GM23248 (cell line): Measurements from ENCODE around the gene TCEA2. TPM values are rescaled to one million over a fixed set of nuclear protein-coding genes. Genes with fewer than 3 reads are reported as not detected.

Source experiments
- DNase-seq: peaks from one replicate; pipeline ENCODE4 v3.0.0-alpha.2; 2015
- H2AFZ ChIP-seq: fragments of 200-600 bp; sonication (generic); 2 replicates; pipeline ENCODE4 v1.6.1; 2016; ENCODE audit warnings: antibody characterized with exemption
- H3F3A ChIP-seq: fragments of 200-600 bp; sonication (generic); 2 replicates; pipeline ENCODE4 v1.6.1; 2016; ENCODE audit warnings: mild to moderate bottlenecking, antibody characterized with exemption, mixed run types; ENCODE audit not compliant: insufficient read depth
- H3K27ac ChIP-seq: fragments of 200-600 bp; sonication (generic); 2 replicates; pipeline ENCODE4 v1.5.1; 2016; ENCODE audit warnings: mild to moderate bottlenecking
- H3K27me3 ChIP-seq: fragments of 200-600 bp; sonication (generic); replicated peaks from 2 replicates; pipeline ENCODE4 v1.6.1; 2016; ENCODE audit warnings: mild to moderate bottlenecking; ENCODE audit not compliant: insufficient read depth
- H3K36me3 ChIP-seq: fragments of 200-600 bp; sonication (generic); 2 replicates; pipeline ENCODE4 v1.6.1; 2016; ENCODE audit warnings: low read depth, mild to moderate bottlenecking
- H3K4me1 ChIP-seq: fragments of 200-600 bp; sonication (generic); 2 replicates; pipeline ENCODE4 v1.6.1; 2016; ENCODE audit warnings: mild to moderate bottlenecking; ENCODE audit not compliant: insufficient read depth
- H3K4me2 ChIP-seq: fragments of 200-600 bp; sonication (generic); one replicate; pipeline ENCODE4 v1.6.1; 2016; ENCODE audit warnings: mild to moderate bottlenecking; ENCODE audit not compliant: unreplicated experiment
- H3K4me3 ChIP-seq: fragments of 200-600 bp; sonication (generic); 2 replicates; pipeline ENCODE4 v1.5.1; 2016; ENCODE audit warnings: mild to moderate bottlenecking
- H3K79me2 ChIP-seq: fragments of 200-600 bp; sonication (generic); 2 replicates; pipeline ENCODE4 v1.6.1; 2016; ENCODE audit warnings: mild to moderate bottlenecking; ENCODE audit not compliant: insufficient read depth
- H3K9ac ChIP-seq: fragments of 200-600 bp; sonication (generic); 2 replicates; pipeline ENCODE4 v1.6.1; 2016; ENCODE audit warnings: mild to moderate bottlenecking
- H3K9me2 ChIP-seq: fragments of 200-600 bp; sonication (generic); 2 replicates; pipeline ENCODE4 v1.6.1; 2016; ENCODE audit warnings: mixed run types, mild to moderate bottlenecking, moderate library complexity; ENCODE audit not compliant: insufficient read depth
- H3K9me3 ChIP-seq: fragments of 200-600 bp; sonication (generic); one replicate; pipeline ENCODE4 v1.6.1; 2017; ENCODE audit warnings: low read depth
- H4K20me1 ChIP-seq: fragments of 200-600 bp; sonication (generic); 2 replicates; pipeline ENCODE4 v1.6.0; 2016; ENCODE audit not compliant: insufficient read depth
- EZH2 ChIP-seq: fragments of 200-600 bp; sonication (generic); IDR thresholded peaks from 2 replicates; pipeline ENCODE4 v1.6.1; 2018; ENCODE audit warnings: antibody characterized with exemption, mild to moderate bottlenecking; ENCODE audit not compliant: insufficient read depth, poor library complexity, severe bottlenecking
- EZH2phosphoT487 ChIP-seq: fragments of 200-600 bp; sonication (generic); IDR thresholded peaks from 2 replicates; pipeline ENCODE4 v1.6.1; 2018; ENCODE audit warnings: antibody characterized with exemption, moderate library complexity, mild to moderate bottlenecking, low read depth; ENCODE audit not compliant: insufficient read depth
- WGBS, 2 experiments: methylation state at CpG; one replicate each; pipeline ENCODE4 v1.1.6; 2015 to 2017; ENCODE audit warnings: low lambda C conversion rate in 2 of 2, low coverage in 1 of 2; ENCODE audit errors: missing lambda C conversion rate in 2 of 2; 5-methylcytosine and 5-hydroxymethylcytosine counted together
- in situ Hi-C: fragments of 300-500 bp; cut with MboI; formaldehyde crosslinking; loops from 2 replicates; pipeline ENCODE4 v1.15.0; 2020
- polyA plus RNA-seq: library from polyadenylated mRNA; unstranded; fragments of >200 nt; fragmentation: Nextera tagmentation; extraction: Ambion mirVana; gene quantifications from 2 replicates; pipeline ENCODE4 v1.2.1, GENCODE V29; 2016
- total RNA-seq: library from RNA; depleted of rRNA; stranded (reverse); fragments of >200 nt; shearing (Covaris generic); gene quantifications from 2 replicates; pipeline ENCODE4 v1.2.3, GENCODE V29; 2014

TCEA2 gene
- total and polyA plus RNA-seq, 2 experiments from 2014 or later, result 34.3 to 70.7 TPM

DNA sequence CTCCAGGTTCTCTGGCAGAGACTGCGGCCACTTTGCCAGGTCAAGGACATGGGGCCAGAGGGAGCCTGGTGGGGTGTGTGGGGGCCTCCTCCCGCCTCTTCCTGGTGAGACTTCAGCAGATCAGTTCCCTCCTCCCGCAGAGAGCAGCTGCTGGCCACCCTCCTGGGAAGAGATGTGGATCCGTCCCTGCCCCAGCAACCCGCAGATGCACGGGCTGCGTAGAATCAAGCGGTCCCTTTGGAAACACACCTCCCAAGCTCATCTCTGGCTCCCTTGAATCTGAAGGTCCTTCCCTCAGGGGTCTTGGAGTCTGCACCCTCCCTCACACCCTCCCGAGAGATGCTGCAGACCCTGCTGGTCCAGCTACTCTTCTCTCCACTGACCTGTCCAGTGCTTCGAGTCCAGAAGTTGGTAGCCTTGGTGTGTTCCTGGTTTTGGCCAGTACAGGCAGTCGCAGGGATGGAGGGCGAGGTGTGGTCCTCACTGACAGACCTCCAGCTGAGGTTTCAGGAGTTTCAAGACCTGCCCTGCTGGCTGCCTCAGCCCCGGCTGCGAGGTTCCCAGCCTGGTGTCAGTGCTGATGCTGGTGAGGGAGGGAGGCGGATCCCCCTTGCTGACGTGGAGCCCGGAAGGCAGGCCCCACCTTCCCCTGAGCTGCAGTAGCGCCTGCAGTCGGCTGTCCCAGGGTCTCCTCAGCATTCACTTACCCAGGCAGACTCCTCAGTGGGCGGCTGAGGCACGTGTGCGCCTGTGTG is 44.2 kb downstream of the TCEA2 start, which contains the start of gene NPBWR2:
Gene NPBWR2 (minus strand): TSS at position 585 of the 755 bp plus-strand sequence. CDS start 734 bp downstream, outside the sequence.
- WGBS, 2 experiments, result 57 to 63% methylated on average over 17 to 22 of the region's 22 CpGs
- H2AFZ ChIP-seq, result no peak within 1 kb of the TSS
- H3K79me2 ChIP-seq, result no peaks in the 10 kb centered on the region
- no peak within 1 kb of the TSS for H3K4me3 ChIP-seq
- DNase-seq, result no peak
- H3K9me2 ChIP-seq, result no peaks in the 10 kb centered on the region
- no peaks in the 10 kb centered on the region for H3K36me3 ChIP-seq
- in situ Hi-C loops, result no loop called here
- TF ChIP-seq EZH2 (no peak), EZH2phosphoT487 (no peak)
- H3K9ac ChIP-seq, result no peak within 1 kb of the TSS
- no peak within 1 kb of the TSS for H3K4me2 ChIP-seq
- H3K27ac ChIP-seq, result no peak within 1 kb of the TSS
- H4K20me1 ChIP-seq, result no peaks in the 10 kb centered on the region
- no peaks in the 10 kb centered on the region for H3K4me1 ChIP-seq
- peaks cover 15% of the 10 kb centered on the region for H3K27me3 ChIP-seq
- H3K9me3 ChIP-seq, result no peaks in the 10 kb centered on the region
- H3F3A ChIP-seq, result no peaks in the 10 kb centered on the region

DNA sequence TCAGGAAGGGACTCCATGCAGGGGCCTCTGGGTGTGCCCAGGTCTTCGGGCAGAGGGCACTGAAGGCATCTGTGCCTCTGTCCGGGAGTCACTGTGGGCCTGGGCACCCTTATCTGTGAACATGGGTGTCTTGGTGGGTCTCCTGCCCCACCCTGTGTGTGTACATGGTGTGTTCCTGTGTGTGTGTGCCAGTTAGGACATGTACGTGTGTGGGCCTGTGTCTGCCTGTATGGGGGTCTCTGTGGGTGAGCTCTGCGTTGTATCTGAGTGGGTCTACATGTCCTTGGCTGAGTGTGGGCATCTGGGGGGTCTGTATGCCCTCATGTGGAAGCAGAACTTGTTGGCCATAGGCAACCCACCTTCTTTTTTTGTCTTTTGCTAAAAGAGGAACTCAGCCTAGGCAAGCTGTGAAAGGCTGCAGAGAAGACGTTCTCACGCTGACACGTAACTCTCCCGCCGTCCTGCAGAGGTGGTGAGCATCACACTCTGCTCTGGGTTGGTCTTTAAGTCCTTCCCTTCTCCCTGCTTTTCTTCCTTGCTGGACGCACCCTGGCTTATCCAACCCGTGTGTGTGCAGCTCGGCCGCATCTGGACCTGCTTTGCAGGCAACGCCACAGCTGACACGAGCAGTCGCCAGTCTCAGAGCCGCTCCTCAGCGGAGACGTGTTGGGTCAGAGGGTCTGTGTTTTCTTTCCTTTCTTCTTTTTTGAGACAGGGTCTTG is 44.9 kb downstream of the TCEA2 start:
- Histone ChIP-seq H3K27me3 (peaks cover 9% of the 10 kb centered on the region), H3K9ac (no peak overlapping the region), H3K9me2 (no peaks in the 10 kb centered on the region), H3K4me1 (no peaks in the 10 kb centered on the region), H3K27ac (no peak overlapping the region), H4K20me1 (no peaks in the 10 kb centered on the region), H3K9me3 (no peaks in the 10 kb centered on the region), H2AFZ (no peak overlapping the region), H3K79me2 (no peaks in the 10 kb centered on the region), H3F3A (no peaks in the 10 kb centered on the region), H3K4me3 (no peak overlapping the region), H3K4me2 (no peak overlapping the region), H3K36me3 (no peaks in the 10 kb centered on the region)
- in situ Hi-C loops, result no loop called here
- no peak for DNase-seq
- WGBS, 2 experiments, result 46 to 48% methylated on average over 19 of the region's 19 CpGs
- TF ChIP-seq EZH2phosphoT487, result no peak

DNA sequence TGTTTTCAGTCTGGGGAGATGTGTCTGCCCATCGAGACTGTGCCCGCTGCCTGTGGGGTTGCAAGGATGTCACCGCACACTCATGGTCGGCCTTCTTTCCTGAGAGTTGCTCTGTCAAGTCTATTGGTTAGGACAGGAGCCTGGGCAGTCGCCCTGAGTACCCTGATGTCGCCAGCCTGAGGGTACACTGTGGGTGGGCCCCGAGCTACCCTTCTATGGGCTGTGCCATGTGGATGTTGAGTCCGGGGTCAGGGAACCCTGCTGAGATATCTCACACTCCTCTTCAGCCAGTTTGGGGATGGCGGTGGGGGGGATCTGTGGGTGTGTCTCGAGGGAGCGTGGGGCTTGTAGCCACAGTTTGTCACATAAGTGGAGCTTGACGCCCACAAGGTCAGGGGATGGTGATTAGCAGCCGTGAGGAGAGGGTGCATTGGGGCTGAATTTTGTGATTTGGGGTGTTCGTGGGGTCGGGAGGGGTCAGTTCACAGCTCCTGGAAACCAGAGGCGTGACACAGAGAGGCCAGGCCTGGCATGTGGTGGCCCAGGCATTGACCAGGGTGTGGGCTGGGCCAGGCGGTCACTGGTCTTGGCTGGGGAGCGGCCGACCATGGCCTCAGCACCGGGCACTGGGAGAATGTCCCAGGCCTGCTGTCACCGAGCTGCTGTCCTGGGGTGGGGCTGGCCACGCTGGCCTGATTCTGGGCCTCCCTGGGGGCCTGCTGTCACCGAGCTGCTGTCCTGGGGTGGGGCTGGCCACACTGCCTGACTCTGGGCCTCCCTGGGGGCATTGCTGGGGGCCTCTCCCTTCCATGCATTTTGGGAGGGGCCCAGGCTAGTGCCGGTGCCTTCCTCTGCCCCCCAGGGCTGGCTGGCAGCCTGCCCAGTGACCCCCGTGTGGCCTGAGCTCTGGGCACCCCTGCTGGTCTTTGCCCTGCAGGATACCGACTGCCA is 46.0 kb downstream of the TCEA2 start:
- WGBS, 2 experiments, result 55 to 59% methylated on average over 21 to 22 of the region's 26 CpGs
- in situ Hi-C loops, result no loop called here
- no peak overlapping the region for H3K4me3 ChIP-seq
- H3K36me3 ChIP-seq, result no peaks in the 10 kb centered on the region
- no peaks in the 10 kb centered on the region for H3K9me3 ChIP-seq
- no peak overlapping the region for H3K9ac ChIP-seq
- no peak overlapping the region for H2AFZ ChIP-seq
- H3F3A ChIP-seq, result no peaks in the 10 kb centered on the region
- H3K27me3 ChIP-seq, result no peaks in the 10 kb centered on the region; the same call in 1 of the 2 replicates
- no peaks in the 10 kb centered on the region for H4K20me1 ChIP-seq
- no peak overlapping the region for H3K4me2 ChIP-seq
- TF ChIP-seq EZH2 (no peak), EZH2phosphoT487 (no peak)
- H3K4me1 ChIP-seq, result no peaks in the 10 kb centered on the region
- no peak for DNase-seq
- H3K9me2 ChIP-seq, result no peaks in the 10 kb centered on the region
- H3K27ac ChIP-seq, result no peak overlapping the region
- no peaks in the 10 kb centered on the region for H3K79me2 ChIP-seq

DNA sequence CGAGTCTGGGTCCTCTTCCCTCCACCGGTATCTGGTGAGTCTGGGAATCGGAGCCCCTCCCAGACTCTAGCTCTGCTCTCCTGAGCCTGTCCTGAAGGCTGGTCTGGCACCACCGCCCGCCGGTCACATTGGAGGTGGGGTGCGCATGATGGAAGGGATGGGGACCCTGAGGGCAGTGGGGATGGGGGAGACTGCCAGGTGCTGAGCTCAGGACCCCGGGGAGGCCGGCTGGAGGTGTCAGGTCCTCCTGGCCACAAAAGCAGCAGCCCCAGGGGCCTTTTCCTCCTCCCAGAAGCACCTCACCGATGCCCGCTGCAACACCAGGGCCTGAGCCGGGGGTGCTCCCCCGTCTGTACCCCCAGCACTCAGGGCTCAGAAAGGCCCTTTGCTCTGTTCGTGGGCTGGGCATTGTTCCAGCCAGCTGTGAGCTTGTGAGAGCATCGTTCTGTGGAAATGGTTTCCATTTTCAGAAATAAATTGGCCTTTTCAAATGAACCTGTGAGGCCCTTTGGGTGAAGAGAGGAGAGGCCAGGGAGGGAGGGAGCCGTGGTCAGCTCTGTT is 46.9 kb downstream of the TCEA2 start:
- Histone ChIP-seq H4K20me1 (no peaks in the 10 kb centered on the region), H3K36me3 (no peaks in the 10 kb centered on the region), H3F3A (no peaks in the 10 kb centered on the region), H3K4me3 (no peak overlapping the region), H3K9me3 (no peaks in the 10 kb centered on the region), H3K27ac (no peak overlapping the region), H3K79me2 (no peaks in the 10 kb centered on the region), H2AFZ (no peak overlapping the region), H3K9me2 (no peaks in the 10 kb centered on the region), H3K9ac (no peak overlapping the region), H3K4me2 (no peak overlapping the region), H3K27me3 (no peaks in the 10 kb centered on the region; the same call in 1 of the 2 replicates), H3K4me1 (no peaks in the 10 kb centered on the region)
- TF ChIP-seq EZH2phosphoT487 (no peak), EZH2 (no peak)
- in situ Hi-C loops, result no loop called here
- DNase-seq, result no peak
- WGBS, 2 experiments, result 51 to 54% methylated on average over 13 to 16 of the region's 16 CpGs
